MM.1S (cell line): ENCODE data around the gene HDAC9.

ENCODE experiments used
- DNase-seq: peaks from one replicate; pipeline ENCODE4 v3.0.0-alpha.2; 2015
- H2AFZ ChIP-seq: fragments of 300-600 bp; sonication (generic); 2 replicates; pipeline ENCODE4 v1.6.0; 2016; ENCODE audit warnings: antibody characterized with exemption, low read length
- H3F3A ChIP-seq: fragments of 300-600 bp; sonication (generic); 2 replicates; pipeline ENCODE4 v1.6.1; 2016; ENCODE audit warnings: mild to moderate bottlenecking, antibody characterized with exemption, low read length, moderate library complexity, mixed read lengths; ENCODE audit not compliant: insufficient read depth
- H3K27ac ChIP-seq: fragments of 300-600 bp; sonication (generic); 2 replicates; pipeline ENCODE4 v1.5.1; 2016; ENCODE audit warnings: mild to moderate bottlenecking, low read length
- H3K27me3 ChIP-seq: fragments of 300-600 bp; sonication (generic); replicated peaks from 2 replicates; pipeline ENCODE4 v1.6.0; 2016; ENCODE audit warnings: low read length; ENCODE audit not compliant: insufficient read depth
- H3K36me3 ChIP-seq: fragments of 300-600 bp; sonication (generic); replicated peaks from 2 replicates; pipeline ENCODE4 v1.6.1; 2016; ENCODE audit warnings: mild to moderate bottlenecking, low read length, mixed read lengths; ENCODE audit not compliant: insufficient read depth
- H3K4me1 ChIP-seq: fragments of 300-600 bp; sonication (generic); 2 replicates; pipeline ENCODE4 v1.6.1; 2016; ENCODE audit warnings: low read length, mixed read lengths
- H3K4me2 ChIP-seq: fragments of 300-600 bp; sonication (generic); 2 replicates; pipeline ENCODE4 v1.6.0; 2016; ENCODE audit warnings: low read depth, low read length
- H3K4me3 ChIP-seq: fragments of 300-600 bp; sonication (generic); 2 replicates; pipeline ENCODE4 v1.5.1; 2016; ENCODE audit warnings: low read length, mixed read lengths
- H3K79me2 ChIP-seq: fragments of 300-600 bp; sonication (generic); 2 replicates; pipeline ENCODE4 v1.6.1; 2016; ENCODE audit warnings: mixed run types, low read length, mixed read lengths
- H3K9ac ChIP-seq: fragments of 300-600 bp; sonication (generic); 2 replicates; pipeline ENCODE4 v1.6.1; 2016; ENCODE audit warnings: low read length, mixed read lengths
- H3K9me2 ChIP-seq: fragments of 300-600 bp; sonication (generic); replicated peaks from 2 replicates; pipeline ENCODE4 v1.6.1; 2016; ENCODE audit warnings: mild to moderate bottlenecking, low read length, mixed read lengths; ENCODE audit not compliant: insufficient read depth
- H3K9me3 ChIP-seq: fragments of 300-600 bp; sonication (generic); replicated peaks from 2 replicates; pipeline ENCODE4 v1.6.1; 2016; ENCODE audit warnings: mild to moderate bottlenecking, low read length, mixed read lengths; ENCODE audit not compliant: insufficient read depth
- H4K20me1 ChIP-seq: fragments of 300-600 bp; sonication (generic); 2 replicates; pipeline ENCODE4 v1.6.1; 2016; ENCODE audit warnings: mild to moderate bottlenecking, low read length, moderate library complexity, mixed read lengths; ENCODE audit not compliant: insufficient read depth
- EZH2 ChIP-seq: fragments of 300-600 bp; sonication (generic); optimal IDR thresholded peaks from 2 replicates; pipeline ENCODE3; 2017; ENCODE audit warnings: low read depth, mild to moderate bottlenecking, antibody characterized with exemption, low read length, mixed read lengths
- EZH2phosphoT487 ChIP-seq: fragments of 300-600 bp; sonication (generic); IDR thresholded peaks from 2 replicates; pipeline ENCODE4 v1.6.1; 2018; ENCODE audit warnings: antibody characterized with exemption, low read length
- TF ChIP-seq, protein P1 (sequence below): fragments of 300-600 bp; sonication (generic); IDR thresholded peaks from 2 replicates; pipeline ENCODE4 v1.5.1; 2016; ENCODE audit warnings: antibody characterized with exemption, low read length, mixed read lengths

Gene HDAC9

DNA sequence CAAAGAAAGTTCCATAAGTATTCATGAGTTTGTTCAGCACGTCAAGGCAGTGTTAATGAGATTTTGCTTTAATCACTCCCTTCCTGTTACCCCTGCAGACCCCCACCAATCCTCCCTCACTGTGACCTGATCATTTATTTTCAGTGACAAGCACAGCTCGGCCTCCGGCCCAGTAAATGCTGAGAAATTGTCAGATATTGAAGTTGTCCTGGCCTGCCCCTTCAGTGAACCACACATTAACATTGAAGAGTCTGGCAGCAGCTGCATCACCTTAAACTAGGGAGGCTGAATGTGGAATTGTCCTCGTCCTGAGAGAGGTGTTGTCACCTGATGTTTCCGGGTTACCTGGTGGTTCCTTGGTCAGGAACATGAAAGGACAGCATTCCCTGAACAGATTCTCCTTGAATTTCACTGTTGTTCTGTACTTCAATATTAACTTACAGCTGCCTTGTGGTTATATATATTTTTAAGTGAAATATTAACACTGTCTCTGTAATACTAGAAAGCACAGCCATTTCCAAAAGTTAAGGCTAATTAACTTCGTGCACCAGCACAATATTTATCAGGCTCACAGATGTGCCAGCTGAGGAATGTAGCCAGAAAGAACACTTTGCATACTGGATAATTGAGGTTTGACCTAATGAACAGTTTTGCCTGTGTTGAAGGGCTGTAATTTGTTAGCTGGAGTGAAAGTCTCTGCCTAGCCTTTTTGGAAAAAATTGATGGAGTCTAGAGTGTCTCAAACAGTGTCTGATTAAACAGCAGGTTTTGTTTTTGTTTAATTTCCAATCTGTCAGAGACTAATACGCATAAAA lies 265.3 kb downstream of the HDAC9 start:
- Histone ChIP-seq H2AFZ (no peak overlapping the region), H3F3A (no peaks in the 10 kb centered on the region), H3K4me3 (no peak overlapping the region), H3K4me2 (no peak overlapping the region), H3K9me2 (no peaks in the 10 kb centered on the region), H4K20me1 (no peaks in the 10 kb centered on the region), H3K9ac (no peak overlapping the region), H3K79me2 (no peaks in the 10 kb centered on the region), H3K36me3 (no peaks in the 10 kb centered on the region), H3K27me3 (no peaks in the 10 kb centered on the region), H3K9me3 (no peaks in the 10 kb centered on the region), H3K27ac (no peak overlapping the region), H3K4me1 (no peaks in the 10 kb centered on the region)
- TF ChIP-seq, protein P1, sequence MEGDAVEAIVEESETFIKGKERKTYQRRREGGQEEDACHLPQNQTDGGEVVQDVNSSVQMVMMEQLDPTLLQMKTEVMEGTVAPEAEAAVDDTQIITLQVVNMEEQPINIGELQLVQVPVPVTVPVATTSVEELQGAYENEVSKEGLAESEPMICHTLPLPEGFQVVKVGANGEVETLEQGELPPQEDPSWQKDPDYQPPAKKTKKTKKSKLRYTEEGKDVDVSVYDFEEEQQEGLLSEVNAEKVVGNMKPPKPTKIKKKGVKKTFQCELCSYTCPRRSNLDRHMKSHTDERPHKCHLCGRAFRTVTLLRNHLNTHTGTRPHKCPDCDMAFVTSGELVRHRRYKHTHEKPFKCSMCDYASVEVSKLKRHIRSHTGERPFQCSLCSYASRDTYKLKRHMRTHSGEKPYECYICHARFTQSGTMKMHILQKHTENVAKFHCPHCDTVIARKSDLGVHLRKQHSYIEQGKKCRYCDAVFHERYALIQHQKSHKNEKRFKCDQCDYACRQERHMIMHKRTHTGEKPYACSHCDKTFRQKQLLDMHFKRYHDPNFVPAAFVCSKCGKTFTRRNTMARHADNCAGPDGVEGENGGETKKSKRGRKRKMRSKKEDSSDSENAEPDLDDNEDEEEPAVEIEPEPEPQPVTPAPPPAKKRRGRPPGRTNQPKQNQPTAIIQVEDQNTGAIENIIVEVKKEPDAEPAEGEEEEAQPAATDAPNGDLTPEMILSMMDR = no peak
- no peak for TF ChIP-seq EZH2
- no peak for DNase-seq

DNA sequence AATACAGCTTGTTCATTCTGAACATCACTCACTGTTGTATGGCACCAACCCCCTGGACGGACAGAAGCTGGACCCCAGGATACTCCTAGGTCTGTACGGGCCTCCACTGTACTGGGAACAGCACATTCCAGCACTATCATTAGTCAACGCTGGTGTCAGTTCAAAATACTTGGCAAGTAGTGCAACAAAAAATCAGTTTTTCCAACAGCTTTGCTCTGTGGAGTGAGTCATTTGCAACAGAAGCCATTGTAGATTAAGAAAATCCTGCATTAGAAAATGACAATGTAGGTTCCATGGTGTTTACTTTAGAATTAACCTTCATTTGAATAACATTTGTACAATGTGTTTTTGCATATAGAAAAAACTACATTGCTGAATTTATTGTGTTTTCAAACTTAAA lies 266.6 kb downstream of the HDAC9 start:
- Histone ChIP-seq H3K27me3 (no peaks in the 10 kb centered on the region), H3K27ac (no peak overlapping the region), H2AFZ (no peak overlapping the region), H3K4me3 (no peak overlapping the region), H3K9me3 (no peaks in the 10 kb centered on the region), H3K9me2 (no peaks in the 10 kb centered on the region), H3K9ac (no peak overlapping the region), H3K4me2 (no peak overlapping the region), H3K36me3 (no peaks in the 10 kb centered on the region), H4K20me1 (no peaks in the 10 kb centered on the region), H3K79me2 (no peaks in the 10 kb centered on the region), H3F3A (no peaks in the 10 kb centered on the region), H3K4me1 (no peaks in the 10 kb centered on the region)
- TF ChIP-seq, protein P1 = no peak
- TF ChIP-seq EZH2phosphoT487 (no peak), EZH2 (no peak)
- DNase-seq = no peak

DNA sequence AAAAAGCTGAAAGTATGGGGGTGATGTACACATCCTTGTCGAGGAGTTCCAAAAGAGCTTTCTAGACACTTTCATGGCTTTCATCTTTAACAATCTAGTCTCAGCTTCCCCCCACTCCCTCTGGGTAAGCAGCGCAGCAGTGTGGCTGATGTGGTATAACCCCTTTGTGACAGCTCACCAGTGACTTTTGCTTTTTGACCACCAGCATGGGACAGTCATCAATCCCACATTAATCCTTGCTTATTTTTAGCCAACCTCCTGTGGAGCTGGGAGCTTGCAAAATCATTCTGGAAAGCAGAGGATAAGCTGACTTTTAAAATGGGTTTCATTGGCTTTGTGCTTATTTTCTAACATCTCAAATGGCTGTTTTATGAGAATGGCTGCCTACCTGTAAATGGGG lies 272.7 kb downstream of the HDAC9 start:
- Histone ChIP-seq H3K4me1 (no peaks in the 10 kb centered on the region), H3K79me2 (no peaks in the 10 kb centered on the region), H3K27me3 (no peaks in the 10 kb centered on the region), H4K20me1 (no peaks in the 10 kb centered on the region), H3K4me2 (no peak overlapping the region), H3K9ac (no peak overlapping the region), H3K9me2 (no peaks in the 10 kb centered on the region), H3K9me3 (no peaks in the 10 kb centered on the region), H3K4me3 (no peak overlapping the region), H3F3A (no peaks in the 10 kb centered on the region), H3K36me3 (no peaks in the 10 kb centered on the region), H3K27ac (no peak overlapping the region), H2AFZ (no peak overlapping the region)
- DNase-seq = no peak
- no peak for TF ChIP-seq EZH2phosphoT487
- TF ChIP-seq, protein P1 = no peak
